Stimulated activated CD4-positive, alpha-beta T cell treated with anti-CD3 and anti-CD28 coated beads, TNF-alpha, amount 100 ng/mL, for 24 hours (primary cell): ENCODE results near the gene BCCIP.

Experiments
- DNase-seq, 3 experiments: peaks; one replicate each; pipeline ENCODE4 v3.0.0-alpha.2; 2020; ENCODE audit warnings: low read depth in 3 of 3

Gene BCCIP

DNA sequence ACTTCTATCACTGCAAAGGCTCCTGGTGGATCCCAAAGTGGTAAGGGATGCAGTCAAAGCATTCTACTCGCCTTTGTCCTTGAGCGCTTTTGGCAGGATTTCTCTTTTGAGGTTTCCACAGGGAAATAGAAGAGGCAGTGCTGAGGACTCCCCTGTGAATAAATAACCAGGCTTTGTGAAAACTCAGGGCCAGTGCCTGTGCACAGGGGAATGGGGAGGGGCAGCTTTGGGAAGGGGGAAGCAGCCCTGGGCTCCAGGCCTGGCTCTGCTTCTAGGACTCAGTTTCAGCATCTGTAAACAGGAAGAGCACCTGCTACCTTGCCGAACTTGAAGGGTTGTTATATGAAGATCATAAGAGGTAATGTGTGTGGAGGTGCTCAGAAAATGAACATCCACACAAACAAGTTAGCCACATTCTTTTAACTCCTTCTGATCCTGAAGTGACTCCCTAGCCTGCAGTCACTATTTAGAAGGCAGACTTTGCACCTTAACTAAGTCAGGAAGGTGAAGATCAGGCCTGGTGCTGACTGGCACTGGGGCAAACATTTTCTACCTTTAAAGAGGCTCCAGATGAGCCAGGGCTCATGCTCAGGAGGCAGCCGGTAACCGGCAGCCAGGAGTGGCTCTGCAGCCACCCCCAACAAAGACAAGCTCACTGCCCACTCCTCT is 25.2 kb upstream of the BCCIP start:
- DNase-seq = no peak

DNA sequence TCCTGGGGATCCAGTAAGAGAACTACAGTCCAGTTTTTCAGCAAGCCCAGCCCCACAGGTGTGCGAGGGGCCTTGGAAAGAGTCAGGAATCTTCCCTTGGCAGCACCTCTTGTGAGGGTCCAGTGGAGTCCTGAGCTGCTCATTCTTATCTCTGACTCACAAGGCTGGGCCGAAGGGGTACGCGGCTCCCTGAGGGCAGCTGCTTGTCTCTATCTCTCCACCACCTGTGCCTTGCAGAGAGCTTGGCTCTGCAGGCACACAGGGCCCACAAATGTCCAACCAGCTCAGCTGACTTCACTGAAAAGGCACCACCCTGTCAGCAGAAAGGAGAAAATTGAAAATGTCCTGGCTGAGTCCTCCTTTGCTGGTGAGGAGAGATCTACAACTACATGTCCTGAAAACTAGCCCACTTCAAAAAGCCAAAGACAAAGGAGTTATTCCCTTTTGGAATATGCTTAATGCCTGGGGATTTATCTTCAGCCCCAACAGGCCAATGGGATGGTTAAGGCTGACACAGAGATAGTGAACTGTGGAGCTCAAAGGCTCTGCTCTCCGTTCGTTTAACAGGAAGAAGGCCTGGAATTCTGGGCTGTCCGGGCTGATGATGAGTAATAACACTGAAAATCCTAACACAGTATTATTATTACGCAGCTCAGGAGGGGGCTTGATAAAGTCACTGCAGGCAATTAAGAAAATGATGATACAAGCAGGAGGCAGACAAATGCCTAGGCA is 23.7 kb upstream of the BCCIP start:
- no peak for DNase-seq

DNA sequence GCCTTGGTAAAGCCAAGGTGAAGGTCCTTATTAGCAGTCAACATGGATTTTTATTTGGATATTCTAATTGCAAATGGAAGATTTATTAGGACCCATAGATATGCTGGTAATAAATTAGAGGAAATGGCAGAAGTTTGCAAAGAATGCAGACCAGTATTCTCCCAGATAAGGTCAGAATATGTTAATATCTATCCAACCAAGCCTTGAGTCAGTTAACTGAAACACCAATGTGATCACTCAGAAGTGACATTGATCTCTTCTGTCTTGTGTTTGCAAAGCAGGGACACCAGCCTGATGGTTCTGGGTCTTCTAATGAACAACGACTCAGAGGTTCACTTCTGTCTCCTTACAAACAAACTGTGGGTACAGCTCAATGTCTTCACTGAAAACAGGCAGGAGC is 21.8 kb upstream of the BCCIP start:
- no peak for DNase-seq

DNA sequence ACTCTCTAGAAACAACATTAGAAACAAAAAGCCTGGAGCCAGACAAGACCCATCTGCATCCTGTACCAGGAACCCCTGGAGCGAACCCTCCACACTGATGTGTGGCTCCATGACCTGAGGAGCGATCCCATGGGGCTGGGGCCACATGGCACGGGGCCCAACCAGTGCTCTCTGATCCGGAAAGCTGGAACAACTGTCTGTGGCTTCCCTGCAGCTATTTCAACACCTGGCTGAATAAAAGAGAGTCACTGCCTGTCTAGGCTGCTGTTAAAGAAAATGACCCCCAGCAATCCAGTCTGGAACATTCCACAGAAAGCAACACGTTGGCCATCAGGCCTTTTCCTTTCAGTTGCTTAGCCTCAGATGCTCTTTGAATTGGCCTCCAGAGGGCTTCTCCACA is 21.2 kb upstream of the BCCIP start:
- no peak for DNase-seq

DNA sequence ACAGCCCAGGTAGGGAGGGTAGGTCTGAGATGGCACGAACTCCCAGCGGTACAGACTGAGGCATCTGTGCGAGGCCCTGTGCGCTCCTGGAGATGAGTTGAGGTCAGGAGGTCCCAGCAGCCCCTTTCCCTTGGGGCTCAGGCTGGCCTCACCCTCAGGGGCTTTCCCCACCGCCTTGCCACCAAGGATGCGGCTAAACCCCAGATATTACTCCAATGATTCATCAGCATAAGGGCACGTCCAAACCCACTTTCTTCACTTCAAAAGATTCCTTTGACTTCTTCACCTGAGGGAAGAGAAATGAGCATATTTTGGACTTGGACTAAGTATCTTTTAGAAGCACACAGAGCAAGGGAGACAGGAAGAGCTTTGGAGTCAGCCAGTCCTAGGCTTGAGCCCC is 20.6 kb upstream of the BCCIP start:
- no peak for DNase-seq

DNA sequence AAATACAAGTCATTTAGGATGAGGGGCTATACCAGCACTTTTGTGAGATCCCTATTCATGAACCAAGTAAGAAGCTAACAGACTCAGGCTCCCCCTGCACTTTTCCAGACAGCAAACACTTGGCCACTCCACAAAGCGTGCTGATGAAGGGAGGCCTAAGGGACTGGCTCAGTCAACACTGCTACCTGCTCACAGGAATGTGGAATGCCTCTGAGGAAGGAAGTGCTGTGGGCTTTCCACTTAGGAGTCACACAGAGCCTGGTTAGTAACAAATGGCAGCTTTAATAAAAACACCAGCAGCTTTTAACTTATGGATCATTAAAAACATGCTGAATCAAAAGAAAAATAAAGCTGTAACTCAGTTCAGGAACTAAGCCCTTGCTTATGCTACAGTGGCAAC is 15.3 kb upstream of the BCCIP start:
- DNase-seq = no peak

DNA sequence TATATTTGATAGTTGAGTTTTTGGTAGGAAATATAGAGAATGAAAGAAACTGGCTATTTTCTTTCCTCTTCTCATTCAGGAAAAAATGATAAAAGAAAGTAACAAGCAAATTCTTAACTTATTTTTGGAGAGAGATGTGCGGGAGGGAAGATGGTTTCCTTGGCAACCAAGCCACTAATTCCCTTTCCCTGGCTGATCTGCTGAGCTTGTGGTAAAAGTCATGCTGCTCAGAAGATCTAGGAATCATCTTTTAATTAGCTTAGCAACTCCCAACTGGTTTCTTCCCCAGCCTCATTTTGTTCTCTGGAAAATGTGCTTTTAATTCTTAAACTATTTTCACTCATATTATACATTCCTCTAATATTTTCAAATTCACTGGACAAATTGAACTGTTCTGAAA is 12.1 kb upstream of the BCCIP start:
- DNase-seq = no peak

DNA sequence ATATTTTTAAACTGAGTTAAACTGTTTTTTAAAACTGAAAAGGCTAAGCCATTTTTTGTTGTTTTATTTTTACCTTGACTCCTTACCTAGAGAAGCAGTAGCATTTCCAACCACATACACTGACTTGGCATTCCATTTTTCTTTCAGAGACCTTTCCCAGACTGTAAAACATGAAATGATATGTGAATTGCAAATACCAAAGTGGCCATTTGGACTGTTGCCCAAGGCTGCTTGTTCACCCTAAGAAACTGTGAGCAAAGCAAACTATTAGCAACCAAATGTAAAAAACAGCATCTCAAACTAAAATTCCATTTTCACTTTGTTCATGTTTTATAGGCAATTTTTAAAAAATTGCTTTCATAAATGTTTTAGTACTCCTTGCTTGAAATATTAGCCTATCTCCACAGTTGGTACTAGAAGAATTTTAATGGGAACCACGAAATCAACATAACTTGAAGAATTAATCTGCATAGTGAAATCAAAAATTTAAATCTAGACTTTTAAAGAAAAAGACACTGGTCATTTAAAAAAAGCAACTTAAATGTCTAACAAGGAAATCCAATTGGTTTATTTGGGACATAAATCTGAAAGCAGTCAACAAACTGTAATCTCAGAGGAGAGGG is 11.1 kb upstream of the BCCIP start:
- DNase-seq = no peak

DNA sequence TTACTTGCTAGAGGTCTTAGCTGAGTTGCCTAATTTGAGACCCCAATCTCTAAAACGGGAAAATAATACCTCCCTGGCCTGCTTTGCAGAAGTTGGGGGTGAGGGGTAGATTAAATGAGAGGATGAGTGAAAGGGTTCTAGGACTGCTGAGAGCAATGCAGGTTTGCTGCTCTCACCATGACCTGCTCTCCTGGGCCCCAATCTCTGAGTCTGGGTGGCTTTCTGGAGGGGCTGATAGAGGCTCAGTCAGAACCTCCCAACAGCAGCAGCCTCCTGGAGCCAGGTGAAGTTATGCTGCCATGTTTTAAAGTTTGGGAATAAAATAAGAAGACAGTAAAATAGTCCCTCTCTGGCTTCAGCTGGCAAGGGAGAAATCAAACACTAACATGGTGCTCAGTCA is 7.6 kb upstream of the BCCIP start:
- no peak for DNase-seq

DNA sequence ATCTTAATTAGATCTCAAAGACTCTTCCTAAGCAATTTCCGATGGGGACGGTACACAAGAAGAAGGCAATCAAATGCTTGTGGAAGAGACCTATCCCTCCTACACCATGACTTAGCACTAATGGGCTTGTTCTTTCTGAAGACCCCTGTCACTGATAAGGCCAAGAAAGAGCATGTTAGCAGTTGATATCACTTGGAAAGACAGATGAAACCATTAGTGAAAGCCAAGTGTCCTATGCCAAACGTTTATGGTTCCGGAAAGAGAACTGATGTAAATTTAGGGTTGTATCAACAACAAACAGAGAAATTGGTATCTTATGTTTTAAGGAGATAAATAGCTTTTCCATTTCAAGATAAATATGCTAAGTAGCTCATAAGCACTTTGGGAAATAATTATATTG is 6.8 kb upstream of the BCCIP start:
- no peak for DNase-seq

DNA sequence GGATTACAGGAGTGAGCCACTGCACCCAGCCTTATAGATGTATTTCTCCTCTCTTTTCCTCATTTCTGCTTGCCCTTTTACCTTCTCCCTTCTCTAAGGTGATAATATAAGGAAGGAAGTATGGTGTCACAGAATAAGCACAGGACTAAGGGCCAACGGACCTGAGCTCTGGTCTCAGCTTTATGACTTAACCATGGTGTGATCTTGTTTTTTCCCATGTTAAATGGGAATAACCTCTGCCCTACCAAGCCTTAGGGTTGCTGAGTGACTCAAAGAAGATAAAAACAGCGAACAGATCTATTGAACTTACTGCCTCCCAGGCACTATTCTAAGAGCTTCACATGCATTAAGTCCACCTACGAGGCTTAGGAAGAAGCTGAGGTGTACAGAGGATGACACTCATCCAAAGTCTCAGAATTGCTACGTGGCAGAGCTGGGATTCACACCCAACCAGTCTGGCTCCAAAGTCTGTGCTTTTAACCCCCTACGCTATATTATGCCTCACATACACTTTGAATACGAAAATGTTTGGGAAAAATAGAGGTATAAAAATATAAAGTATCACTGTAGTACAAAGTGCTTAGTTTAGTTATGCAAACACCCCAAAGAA is 5.9 kb upstream of the BCCIP start:
- DNase-seq = no peak

DNA sequence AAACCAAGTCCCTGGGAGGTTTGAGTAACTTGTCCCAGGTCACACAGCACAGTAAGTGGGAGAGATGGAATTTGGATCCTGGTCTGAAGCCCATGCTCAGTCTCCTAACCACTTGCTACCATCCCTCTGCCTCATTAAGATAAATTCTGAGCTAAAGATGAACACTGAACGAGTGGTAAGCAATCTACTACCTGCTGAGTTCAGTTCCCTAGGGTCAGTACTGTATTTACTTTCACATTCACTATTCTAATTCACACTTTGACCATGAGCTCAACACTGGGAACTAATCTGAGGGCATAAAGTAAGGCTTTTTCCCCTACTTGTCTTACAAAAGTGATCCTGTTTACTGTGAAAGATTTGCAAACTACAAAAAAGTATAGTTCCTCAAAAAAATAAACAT is 2.6 kb upstream of the BCCIP start:
- DNase-seq = no peak

DNA sequence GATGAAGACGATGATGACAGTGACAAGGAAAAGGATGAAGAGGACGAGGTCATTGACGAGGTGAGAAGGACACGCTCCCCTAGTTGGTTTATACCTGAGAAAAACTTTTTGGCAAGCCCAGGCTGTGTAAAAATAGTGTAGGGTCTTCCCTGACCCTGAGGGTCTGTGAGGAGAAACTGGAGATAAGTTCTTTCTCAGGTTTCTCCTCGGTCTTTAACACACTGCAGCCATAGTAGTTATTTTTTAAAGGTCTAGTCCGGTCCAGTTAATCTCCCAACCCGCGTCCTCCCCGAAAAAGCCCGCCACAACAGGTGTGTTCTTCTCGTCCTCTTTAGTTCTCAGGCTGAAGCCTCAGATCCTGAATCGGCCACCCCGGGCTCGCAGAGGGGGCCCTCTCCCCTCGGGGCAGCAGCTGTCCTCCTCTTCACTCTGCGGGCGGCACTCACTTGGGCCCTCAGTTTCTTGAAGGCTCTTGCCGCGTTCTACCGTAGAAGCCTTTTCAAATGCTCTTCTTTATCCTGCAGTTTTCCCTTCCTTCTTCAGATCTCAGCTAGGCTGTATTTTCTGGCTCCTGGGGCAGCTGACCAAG is 411 bp downstream of the BCCIP start:
- DNase-seq = no peak

DNA sequence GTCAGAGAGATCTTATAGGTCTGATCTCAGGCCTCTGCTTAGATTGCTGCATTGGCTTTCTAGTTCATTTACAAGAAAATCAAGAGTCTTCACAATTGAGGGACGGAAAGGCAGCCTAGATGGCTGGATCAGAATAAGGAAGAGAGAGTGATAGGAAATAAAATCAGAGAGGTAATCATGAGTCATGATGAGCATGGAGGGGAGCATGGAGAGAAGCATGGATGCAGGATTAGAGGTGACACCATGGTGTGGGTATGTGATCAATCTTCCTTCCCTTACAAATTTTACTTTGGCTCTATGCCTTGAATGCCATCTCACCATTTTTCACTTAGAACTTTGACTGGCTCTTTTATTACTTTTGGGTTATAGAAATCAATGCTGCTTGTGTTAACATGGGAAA is 1.4 kb downstream of the BCCIP start:
- no peak for DNase-seq

DNA sequence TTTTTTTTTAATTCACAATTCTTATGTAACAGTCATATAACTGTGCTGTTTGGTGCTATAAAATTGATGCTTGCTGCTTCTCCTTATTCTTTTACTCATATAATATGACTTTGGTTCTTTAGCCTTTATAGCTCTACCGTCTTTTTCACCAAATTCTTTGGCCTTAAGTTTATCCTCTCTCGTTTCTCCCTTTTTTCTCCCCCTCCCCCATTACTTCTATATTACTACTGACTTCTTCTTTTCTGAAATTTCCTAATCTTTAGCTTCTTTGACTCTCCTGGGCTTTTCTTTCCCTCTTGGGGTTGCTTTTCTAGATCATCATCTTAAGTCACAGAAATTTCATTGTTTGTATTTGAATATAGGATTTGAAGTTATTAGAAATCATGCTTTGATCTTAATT is 3.8 kb downstream of the BCCIP start:
- DNase-seq = no peak

DNA sequence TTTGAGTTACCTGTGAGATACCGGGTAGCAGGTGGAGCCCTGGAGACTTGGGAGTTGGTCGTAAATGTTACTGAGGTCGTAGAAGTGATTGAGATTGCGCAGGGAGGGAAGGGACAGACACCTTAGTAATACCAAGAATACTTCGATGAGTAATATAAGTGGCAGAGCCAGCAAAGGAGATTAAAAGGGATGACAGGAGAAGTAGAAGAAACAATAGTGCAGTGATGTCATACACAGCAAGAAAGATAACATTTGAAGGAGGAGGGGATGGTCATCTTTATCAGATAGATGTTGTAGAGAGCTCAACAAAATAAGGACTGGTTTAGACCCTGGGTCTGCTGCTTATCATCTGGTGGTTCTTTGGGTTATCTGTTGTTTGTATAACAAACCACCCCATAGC is 5.0 kb downstream of the BCCIP start:
- DNase-seq = no peak

DNA sequence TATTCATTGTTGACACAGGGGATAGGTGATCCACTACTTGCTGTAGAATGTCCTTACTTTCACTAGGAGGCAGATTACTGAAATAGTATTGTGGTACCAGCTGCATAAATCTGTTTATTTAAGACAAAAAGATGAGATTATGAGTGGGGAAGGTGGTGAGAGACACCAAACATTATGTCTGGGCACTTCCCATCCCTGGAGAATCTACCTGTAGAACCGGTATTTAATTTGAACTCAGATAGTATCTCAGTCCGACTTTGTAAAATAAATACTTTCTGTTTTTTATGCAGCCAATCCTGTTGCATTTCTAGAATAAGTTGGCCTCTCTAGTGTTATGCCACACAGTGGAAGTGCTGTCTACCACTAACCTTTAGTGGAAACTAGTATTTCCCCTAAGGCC is 13.4 kb downstream of the BCCIP start:
- no peak for DNase-seq

DNA sequence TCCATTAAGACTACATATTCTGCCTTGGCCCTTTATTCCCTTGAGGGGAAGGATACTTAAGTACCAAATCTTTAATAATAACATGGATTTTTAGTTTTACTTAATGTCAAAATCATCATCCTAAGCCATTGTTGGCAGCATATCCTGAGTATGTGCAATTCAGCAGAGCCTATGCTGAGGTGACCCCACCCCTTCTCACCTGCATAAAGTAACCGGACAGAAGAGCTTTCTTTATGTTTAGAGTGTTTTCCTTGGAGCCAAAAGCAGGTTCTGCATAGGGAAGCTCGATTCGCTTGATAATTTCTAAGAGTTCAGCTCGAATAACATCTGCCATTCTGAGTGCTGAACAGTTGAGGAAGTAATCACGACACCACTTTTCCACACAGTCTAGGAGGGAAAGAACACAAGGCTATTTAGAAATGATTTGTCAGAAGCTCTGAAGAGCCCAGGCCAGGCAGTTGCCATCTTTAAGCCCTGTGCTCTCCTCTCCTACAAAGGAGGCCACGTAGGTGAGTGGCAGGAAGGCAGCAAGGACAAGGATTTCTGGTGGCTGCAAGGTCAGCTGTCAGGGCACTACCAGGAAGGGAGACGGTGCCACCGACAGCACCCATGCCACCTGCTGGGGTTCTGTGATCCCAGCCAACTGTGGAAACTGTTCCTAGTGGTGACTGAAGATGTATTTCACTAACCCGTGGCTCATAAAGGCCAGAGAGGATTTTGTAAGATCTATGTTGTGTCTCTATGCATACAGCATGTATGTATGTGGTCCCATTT is 15.6 kb downstream of the BCCIP start:
- no peak for DNase-seq

DNA sequence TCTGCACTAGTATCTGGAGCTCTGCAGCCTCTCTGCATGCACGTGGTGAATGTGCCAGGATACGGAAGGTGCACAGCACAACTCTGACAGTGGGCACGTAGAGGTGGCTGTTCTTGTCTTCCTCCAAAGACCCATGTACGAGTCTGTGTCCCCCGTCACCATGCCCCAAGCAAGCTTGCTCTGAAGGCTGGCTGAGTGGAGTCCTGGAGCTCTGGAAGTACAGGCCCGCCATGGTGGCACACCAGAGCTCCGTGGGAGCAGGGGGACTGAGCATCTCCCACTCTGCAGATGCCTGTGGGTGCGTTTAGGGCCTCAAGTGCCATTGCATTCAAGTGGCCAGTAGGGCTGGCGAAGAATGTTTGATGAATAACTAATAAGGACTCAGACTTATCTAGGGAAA is 17.1 kb downstream of the BCCIP start:
- DNase-seq = no peak

DNA sequence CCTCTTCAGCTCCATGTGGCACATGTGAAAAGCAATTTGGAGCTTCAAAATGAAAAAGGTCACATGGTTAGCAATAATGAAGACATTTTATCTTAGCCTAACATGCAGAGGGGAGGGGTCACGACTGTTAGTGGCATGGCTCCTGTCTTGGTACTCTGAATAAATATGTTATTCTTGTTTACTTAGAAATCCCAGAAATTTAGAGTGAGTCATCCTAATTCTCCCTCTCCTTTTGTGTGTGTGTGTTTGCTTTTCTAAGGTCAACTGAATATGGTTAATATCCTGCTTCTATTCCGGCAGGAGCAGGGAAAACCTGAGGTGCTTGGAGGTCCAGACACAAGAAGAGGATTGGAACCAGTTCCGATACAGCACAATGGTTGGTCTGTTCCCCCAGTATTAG is 17.6 kb downstream of the BCCIP start:
- DNase-seq = no peak

DNA sequence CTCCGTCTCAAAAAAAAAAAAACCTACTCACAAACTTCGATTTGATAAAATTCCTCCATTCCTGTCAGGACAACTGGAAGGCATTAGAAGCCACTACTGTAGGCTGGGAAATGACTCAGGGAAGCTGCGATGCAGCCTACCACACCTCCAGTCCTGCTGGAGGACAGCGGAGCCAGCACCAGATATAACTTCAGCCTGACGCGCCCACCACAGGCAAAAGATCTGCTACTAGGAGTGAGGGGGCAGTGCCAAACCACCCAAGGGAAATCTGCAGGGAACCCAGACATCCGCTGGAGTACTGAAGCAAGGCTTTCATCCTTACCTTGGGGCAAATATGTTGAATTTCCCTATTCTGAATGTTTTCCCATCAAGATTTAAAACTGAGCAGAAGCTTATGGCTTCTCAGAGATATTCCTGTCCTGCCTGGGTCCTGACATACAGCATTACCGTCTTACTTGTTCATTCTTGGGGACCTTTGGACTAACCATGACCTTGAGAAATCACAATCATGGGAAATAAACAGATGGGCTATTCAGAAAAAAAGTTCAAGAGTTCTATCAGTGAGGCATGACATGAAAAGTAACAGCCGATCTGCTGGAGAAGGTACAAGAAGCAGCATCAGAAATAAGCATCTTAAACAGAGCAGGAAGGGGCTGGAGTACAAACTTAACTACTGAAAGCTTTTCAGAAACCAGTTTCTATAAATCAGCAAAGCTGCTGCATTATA is 20.4 kb downstream of the BCCIP start:
- DNase-seq = no peak
